Stimulated activated CD8-positive, alpha-beta memory T cell treated with anti-CD3 and anti-CD28 coated beads, Interleukin-12 subunit alpha, Interleukin-12 subunit beta, amount 100 ng/mL, for 1 hour (primary cell): ENCODE results near the gene SLC25A5.
A peak's percentile ranks its signal among the peaks of the same experiment; 100 is the strongest.

Source experiments
- DNase-seq: peaks from one replicate; pipeline ENCODE4 v3.0.0-alpha.2; 2020; ENCODE audit warnings: low read depth

The SLC25A5 gene

GRCh38 chrX:119505945-119506344, 37.7 kb downstream of the SLC25A5 start:
- DNase-seq = no peak

- no peak for DNase-seq
Measured at GRCh38 chrX:119507206-119507605, 39.0 kb downstream of the SLC25A5 start.

- no peak for DNase-seq
Measured at GRCh38 chrX:119512146-119512800, 44.0 kb downstream of the SLC25A5 start.

GRCh38 chrX:119516157-119516702, 48.0 kb downstream of the SLC25A5 start:
- DNase-seq = peak; percentile 11

GRCh38 chrX:119518371-119518770, 50.1 kb downstream of the SLC25A5 start:
- no peak for DNase-seq
